GM19239 (cell line): ENCODE measurements around the gene LAMB1.

Experiments
- DNase-seq: peaks from one replicate; pipeline ENCODE4 v3.0.0; 2011; ENCODE audit warnings: low spot score; ENCODE audit not compliant: insufficient read length
- FAIRE-seq: peaks from 2 replicates; lab custom pipeline; 2011; peaks lifted over from hg19 to GRCh38; lab: Jason Lieb, UNC

LAMB1 gene

GRCh38 chr7:108000875-108001763 is 1.8 kb downstream of the LAMB1 start:
- FAIRE-seq (no peak), DNase-seq (no peak)

- FAIRE-seq (no peak), DNase-seq (no peak)
Observed at GRCh38 chr7:107999779-108000560, 3.0 kb downstream of the LAMB1 start.

GRCh38 chr7:107998660-107999480 is 4.1 kb downstream of the LAMB1 start:
- FAIRE-seq, result no peak
- DNase-seq, result no peak

- no peak for DNase-seq
- no peak for FAIRE-seq
Observed at GRCh38 chr7:107998150-107998549, 4.8 kb downstream of the LAMB1 start.

- no peak for FAIRE-seq
- DNase-seq, result no peak
Observed at GRCh38 chr7:107996072-107996882, 6.7 kb downstream of the LAMB1 start.

- no peak for DNase-seq
Observed at GRCh38 chr7:107995184-107996071, 7.5 kb downstream of the LAMB1 start.

GRCh38 chr7:107994421-107995030 is 8.4 kb downstream of the LAMB1 start:
- no peak for DNase-seq
- FAIRE-seq, result no peak

More at GRCh38 chr7:107995184-107996071, 7.5 kb downstream of the LAMB1 start:
- no peak for FAIRE-seq

- FAIRE-seq, result no peak
Observed at GRCh38 chr7:107993891-107994291, 9.1 kb downstream of the LAMB1 start.

GRCh38 chr7:107989618-107990373 is 13.2 kb downstream of the LAMB1 start:
- DNase-seq (no peak), FAIRE-seq (no peak)

More at GRCh38 chr7:107993891-107994291, 9.1 kb downstream of the LAMB1 start:
- no peak for DNase-seq

- FAIRE-seq, result no peak
Observed at GRCh38 chr7:107982918-107983389, 20.0 kb downstream of the LAMB1 start.

GRCh38 chr7:107982042-107982840 is 20.7 kb downstream of the LAMB1 start:
- no peak for DNase-seq

More at GRCh38 chr7:107982918-107983389, 20.0 kb downstream of the LAMB1 start:
- DNase-seq, result no peak

GRCh38 chr7:107981466-107981865 is 21.5 kb downstream of the LAMB1 start:
- DNase-seq, result no peak
- no peak for FAIRE-seq

More at GRCh38 chr7:107982042-107982840, 20.7 kb downstream of the LAMB1 start:
- no peak for FAIRE-seq

- DNase-seq (no peak), FAIRE-seq (no peak)
Observed at GRCh38 chr7:107980671-107981190, 22.2 kb downstream of the LAMB1 start.

- DNase-seq (no peak), FAIRE-seq (no peak)
Observed at GRCh38 chr7:107980171-107980570, 22.8 kb downstream of the LAMB1 start.

- FAIRE-seq, result no peak
- no peak for DNase-seq
Observed at GRCh38 chr7:107978815-107979408, 24.0 kb downstream of the LAMB1 start.

GRCh38 chr7:107977048-107977447 is 25.9 kb downstream of the LAMB1 start:
- DNase-seq (no peak), FAIRE-seq (no peak)
